Fibroblast of skin of right quadriceps (primary cell): ENCODE data around the gene C16orf89.

Experiments
- DNase-seq: peaks from one replicate; pipeline ENCODE4 v3.0.0-alpha.2; 2013

The C16orf89 gene

GRCh38 chr16:5002699-5003143 lies 63.0 kb downstream of the C16orf89 start:
- no peak for DNase-seq

- no peak for DNase-seq
Observed at GRCh38 chr16:5001986-5002385, 63.8 kb downstream of the C16orf89 start.

GRCh38 chr16:5001571-5001970 lies 64.2 kb downstream of the C16orf89 start:
- no peak for DNase-seq

GRCh38 chr16:5000573-5001001 lies 65.2 kb downstream of the C16orf89 start:
- DNase-seq, result no peak

- no peak for DNase-seq
Observed at GRCh38 chr16:4994719-4995434, 70.9 kb downstream of the C16orf89 start.
